GM04504 (cell line): ENCODE results near the gene TRIM38.
"Not testable (repeated sequence)": the region's sequence is repeated elsewhere in the genome, so short reads cannot be mapped to it uniquely, and the experiment has no call there.

ENCODE experiments used
- DNase-seq: peaks from one replicate; pipeline ENCODE4 v3.0.0-alpha.2; 2012; ENCODE audit warnings: low read depth

The TRIM38 gene

DNA sequence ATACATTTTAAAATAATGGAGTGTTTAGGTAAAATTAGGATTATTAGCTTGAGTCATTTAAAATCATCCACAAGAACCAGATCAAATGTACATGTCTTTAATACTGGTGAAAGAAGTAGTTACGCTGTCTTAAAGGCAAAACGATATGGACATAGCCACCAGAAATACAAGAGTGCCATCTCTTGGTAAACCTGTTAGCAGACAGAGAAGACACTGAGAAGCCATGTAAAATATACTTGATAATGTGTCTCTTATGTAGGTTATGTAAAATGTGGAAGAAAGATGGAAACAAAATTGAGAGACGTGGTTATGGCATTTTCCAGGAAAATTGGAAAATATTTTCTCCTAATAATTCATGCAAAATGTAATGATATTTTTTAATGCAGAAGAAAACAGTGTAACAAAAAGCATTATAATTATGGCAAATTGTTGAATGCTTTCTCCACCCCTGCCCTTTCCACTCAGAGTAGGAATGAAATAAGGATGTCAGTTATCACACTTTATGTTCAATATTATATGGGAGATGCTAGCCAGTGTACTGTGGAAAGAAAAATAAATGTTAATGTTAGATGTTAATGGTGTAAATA, 19.9 kb upstream of the TRIM38 start:
- no peak for DNase-seq

DNA sequence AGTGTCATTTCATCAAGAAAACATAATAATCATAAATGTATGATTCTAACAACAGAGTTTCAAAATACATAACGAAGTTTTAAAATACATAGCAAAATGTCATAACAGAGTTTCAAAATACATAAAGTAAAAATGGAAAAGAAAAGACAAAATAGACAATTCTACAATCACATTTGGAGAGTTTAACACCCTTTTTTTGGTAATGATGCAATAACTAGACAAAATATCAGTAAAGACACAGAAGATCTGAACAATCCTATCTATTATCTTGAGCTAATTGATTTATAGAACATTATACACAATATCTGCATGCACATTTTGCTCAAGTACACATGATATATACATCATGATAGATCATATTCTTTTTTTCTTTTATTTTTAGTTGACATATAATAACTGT, 18.7 kb upstream of the TRIM38 start:
- DNase-seq, result no peak

GRCh38 chr6:25944688-25945574, 17.7 kb upstream of the TRIM38 start:
- DNase-seq, result no peak

DNA sequence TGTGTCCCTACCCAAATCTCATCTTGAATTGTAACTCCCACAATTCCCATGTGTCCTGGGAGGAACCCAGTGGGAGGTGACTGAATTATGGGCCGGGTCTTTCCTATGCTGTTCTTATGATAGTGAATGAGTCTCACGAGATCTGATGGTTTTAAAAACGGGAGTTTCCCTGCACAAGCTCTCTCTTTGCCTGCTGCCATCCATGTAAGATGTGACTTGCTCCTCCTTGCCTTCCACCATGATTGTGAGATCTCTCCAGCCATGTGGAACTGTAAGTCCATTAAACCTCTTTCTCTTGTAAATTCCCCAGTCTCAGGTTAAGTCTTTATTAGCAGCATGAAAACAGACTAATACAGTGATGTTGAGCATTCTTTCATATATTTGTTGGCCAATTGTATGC, 16.9 kb upstream of the TRIM38 start:
- DNase-seq, result not testable (repeated sequence)

DNA sequence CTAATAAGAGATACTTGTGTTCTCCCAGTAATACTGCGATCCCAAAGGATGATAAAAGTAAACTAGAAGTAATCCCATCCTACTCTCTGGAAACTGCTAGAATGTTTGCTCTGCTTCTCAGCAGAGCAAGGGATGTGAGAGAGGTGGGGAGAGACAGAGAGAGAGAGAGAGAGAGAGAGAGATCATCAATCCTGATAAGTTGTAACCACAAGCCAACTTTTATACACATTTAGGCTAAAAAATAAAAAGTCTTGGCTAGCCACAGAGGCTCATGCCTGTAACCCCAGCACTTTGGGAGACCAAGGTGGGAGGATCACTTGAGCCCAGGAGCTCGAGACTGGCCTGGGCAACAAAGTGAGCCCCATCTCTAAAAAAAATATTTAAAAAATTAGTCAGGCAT, 16.0 kb upstream of the TRIM38 start:
- DNase-seq, result no peak

DNA sequence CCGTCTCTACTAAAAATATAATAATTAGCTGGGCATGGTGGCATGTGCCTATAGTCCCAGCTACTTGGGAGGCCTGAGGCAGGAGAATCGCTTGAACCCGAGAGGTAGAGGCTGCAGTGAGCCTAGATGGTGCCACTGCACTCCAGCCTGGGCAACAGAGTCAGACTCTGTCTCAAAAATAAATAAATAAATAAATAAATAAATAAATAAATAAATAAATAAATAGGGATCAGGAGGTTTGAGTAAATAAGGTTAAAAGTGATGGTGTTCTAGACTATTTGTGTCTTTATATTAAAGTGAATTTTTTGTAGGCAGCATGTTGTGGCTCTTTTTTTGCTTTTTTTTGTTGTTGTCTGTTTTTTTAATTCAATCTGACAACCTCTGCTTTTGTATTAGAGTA, 15.1 kb upstream of the TRIM38 start:
- DNase-seq, result not testable (repeated sequence)

DNA sequence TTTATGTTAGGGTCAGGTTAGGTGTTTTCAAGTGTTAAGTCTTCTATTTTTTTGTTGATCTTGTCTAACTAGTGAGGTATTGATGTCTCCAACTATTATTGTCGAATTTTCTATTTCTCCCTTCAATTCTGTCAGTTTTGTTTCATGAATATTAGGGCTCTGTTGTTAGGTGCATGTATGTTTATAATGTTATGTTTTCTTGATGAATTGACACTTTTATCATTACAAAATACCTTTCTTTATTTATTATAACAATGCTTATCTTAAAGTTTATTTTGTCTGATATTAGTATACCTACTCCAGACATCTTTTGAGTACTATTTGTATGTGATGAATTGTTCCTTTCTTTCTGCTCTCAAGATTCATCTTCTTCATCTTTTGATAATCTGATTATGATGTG, 12.9 kb upstream of the TRIM38 start:
- no peak for DNase-seq

- DNase-seq, result no peak
Measured at GRCh38 chr6:25950297-25950696, 12.3 kb upstream of the TRIM38 start.

GRCh38 chr6:25951296-25952032, 11.1 kb upstream of the TRIM38 start:
- DNase-seq, result no peak

- no peak for DNase-seq
Measured at GRCh38 chr6:25952535-25952934, 10.1 kb upstream of the TRIM38 start.

- no peak for DNase-seq
Measured at GRCh38 chr6:25953733-25954132, 8.9 kb upstream of the TRIM38 start.

DNA sequence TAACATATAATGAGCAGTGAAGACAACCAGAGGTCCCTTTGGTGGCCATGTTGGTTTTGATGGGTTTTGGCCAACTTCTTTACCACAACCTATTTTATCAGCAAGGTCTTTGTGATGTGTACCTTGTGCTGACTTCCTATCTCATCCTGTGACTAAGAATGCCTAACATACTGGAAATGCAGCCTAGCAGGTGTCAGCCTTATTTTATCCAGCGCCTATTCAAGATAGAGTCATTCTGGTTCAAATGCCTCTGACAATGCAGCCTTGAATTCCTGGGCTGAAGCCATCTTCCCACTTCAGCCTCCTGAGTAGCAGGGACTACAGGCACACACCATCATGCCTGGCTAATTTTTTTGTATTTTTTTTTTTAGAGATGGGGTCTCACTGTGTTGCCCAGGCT, 7.8 kb upstream of the TRIM38 start:
- no peak for DNase-seq

DNA sequence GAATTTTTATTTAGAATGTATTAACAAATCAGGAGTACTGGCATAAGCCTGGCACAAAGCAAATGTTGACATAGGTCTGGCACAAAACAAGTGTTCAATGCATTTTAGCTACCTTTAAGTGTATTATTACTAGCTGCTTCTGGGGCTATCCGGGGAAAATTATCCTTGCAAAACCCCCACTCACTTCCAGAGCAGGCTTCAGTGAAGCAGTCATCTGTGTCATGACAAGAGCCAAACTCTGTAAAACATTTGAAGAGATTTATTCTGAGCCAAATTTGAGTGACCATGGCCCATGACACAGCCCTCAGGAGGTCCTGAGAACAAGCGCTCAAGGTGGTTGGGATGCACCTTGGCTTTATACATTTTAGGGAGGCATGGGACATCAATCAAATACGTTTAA, 6.4 kb upstream of the TRIM38 start:
- DNase-seq, result no peak

DNA sequence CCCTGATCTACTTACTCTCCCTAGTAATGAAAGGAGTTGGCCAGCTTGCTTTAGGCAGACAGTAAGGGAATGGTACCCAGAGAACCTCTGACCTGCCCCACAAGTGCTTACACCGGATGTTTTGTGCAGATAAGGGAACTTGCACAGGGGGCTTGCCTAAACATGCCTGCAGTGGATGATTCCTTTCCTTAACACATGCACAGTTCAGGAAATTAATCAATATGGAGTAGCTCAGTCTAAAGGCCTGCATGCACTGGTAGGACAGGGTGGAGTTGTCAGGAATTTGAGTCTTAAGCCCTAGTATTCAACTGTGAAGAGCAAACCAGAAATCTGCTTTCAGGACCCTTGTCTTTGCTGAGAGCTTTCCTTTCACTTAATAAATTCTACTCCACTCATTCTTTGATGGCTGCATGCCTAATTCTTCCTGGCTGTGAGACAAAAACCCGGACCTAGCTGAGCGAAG, 3.9 kb upstream of the TRIM38 start:
- DNase-seq, result no peak

DNA sequence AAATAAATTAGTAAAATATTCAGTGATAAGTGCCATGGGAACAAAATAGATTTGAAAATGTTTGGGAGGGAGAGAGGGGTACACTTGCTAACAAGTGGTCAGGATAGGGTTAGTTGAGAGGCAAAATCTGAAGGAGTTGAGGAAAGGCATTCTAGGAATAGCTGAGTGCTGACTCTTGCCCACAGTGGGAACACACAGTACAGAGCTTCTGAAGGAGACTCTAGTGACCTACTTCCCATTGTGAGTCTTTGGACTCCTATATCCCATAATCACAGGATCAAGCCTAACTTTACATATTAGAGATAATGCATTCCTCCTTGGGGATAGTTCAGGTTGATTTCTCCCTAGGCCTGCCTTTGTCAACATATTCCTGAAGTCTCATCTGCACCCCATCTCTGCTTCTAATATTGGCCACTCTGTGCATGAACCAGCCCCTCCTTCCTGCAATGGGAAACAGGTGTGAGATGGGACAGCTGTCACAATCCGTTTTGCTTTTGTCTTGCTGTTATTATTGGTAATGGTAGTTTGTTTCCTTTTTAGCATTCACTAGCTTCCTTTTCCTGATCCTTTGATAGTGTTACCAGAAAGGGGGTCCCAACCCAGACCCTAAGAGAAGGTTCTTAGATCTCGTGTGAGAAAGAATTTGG, 2.6 kb upstream of the TRIM38 start:
- no peak for DNase-seq

DNA sequence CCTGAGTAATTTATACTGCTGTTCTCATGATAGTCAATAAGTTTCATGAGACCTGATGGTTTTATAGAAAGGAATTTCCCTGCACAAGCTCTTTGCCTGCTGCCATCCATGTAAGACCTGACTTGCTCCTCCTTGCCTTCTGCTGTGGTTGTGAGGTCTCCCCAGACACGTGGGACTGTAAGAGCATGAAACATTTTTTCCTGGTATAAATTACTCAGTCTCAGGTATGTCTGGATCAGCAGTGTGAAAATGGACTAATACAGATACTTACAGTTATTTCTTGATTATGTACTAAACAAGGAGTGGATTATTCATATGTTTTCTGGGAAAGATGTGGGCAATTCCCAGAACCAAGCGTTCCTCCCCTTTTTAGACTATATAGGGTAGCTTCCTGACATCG, 1.9 kb upstream of the TRIM38 start:
- DNase-seq, result no peak

GRCh38 chr6:25961619-25962148, 918 bp upstream of the TRIM38 start:
- DNase-seq, result no peak

- DNase-seq, result no peak
Measured at GRCh38 chr6:25963426-25964123, 973 bp downstream of the TRIM38 start.

- DNase-seq, result no peak
Measured at GRCh38 chr6:25965058-25965457, 2.5 kb downstream of the TRIM38 start.

GRCh38 chr6:25966711-25967110, 4.1 kb downstream of the TRIM38 start:
- no peak for DNase-seq

DNA sequence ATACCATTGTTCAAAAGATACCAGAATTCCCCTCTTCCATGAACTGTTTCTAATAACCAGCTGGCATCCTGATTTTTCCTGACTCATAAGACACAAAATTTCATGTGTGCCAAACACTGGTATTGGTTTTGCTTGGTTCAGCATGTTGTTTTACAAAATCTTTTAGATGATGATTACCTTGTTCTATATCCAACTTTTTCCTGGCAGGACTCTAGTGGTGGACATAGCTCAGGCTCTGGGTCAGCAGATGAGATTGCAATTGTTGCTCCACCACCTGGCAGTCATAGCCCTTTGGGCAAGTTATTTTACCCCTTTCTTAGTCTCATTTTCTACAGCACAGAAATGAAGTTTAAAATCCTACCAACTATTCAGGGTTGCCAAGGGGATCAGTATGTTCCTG, 6.2 kb downstream of the TRIM38 start:
- peak; percentile 17 for DNase-seq
